ENCODE data around the gene ESM1.

GRCh38 chr5:54985301-54986268 lies at the start of gene ESM1:
- TF ChIP-seq CTCF (IDR thresholded peaks at IDR 0.05; ENCODE audit: poor library complexity): no peak
- TF ChIP-seq EZH2phosphoT487 (IDR thresholded peaks at IDR 0.05; ENCODE audit: low read depth, severe bottlenecking, unreplicated experiment): no peak
- TF ChIP-seq EZH2 (IDR thresholded peaks at IDR 0.05; ENCODE audit: borderline replicate concordance): no peak
